PFSK-1 (cell line): ENCODE results near the gene CPO.

Source experiments
- POLR2AphosphoS5 ChIP-seq: IDR thresholded peaks from 2 replicates; pipeline ENCODE4 v1.6.1; 2012; ENCODE audit warnings: low read depth, mild to moderate bottlenecking, control low read depth, low read length, moderate library complexity
- REST ChIP-seq, 2 experiments: IDR thresholded peaks; 2 replicates each; pipeline versions ENCODE4 v1.6.1 to v1.8.0; 2011 to 2012; ENCODE audit warnings: low read depth in 2 of 2, low read length in 2 of 2, control low read depth in 1 of 2, inconsistent platforms in 1 of 2, mild to moderate bottlenecking in 1 of 2, moderate library complexity in 1 of 2; ENCODE audit not compliant: insufficient read depth in 1 of 2
- TAF1 ChIP-seq: IDR thresholded peaks from 2 replicates; pipeline ENCODE4 v1.6.1; 2012; ENCODE audit warnings: low read length, control low read depth, borderline replicate concordance; ENCODE audit not compliant: insufficient read depth

- TF ChIP-seq TAF1 (no peak), REST (IDR thresholded peaks at IDR 0.05; ENCODE audit: insufficient read depth in 1 of 2, low read depth in 2 of 2, low read length in 2 of 2) (no peak), POLR2AphosphoS5 (no peak)
These were observed 18.4 kb upstream of the CPO start for GRCh38 chr2:206920951-206921350.
